ENCODE results near the gene NTM.

The NTM gene

GRCh38 chr11:132286106-132286505 is 915.7 kb downstream of the NTM start:
- H2AFZ ChIP-seq (ENCODE audit: low read depth, low read length), result no peak overlapping the region
- no peaks in the 10 kb centered on the region for H3K9me3 ChIP-seq (ENCODE audit: low read length)
- H3K4me3 ChIP-seq (ENCODE audit: low read length), result no peak overlapping the region
- no peaks in the 10 kb centered on the region for H3K4me1 ChIP-seq (ENCODE audit: insufficient read depth, low read length)
- no peaks in the 10 kb centered on the region for H3K36me3 ChIP-seq (ENCODE audit: insufficient read depth, low read length)
- H3K27me3 ChIP-seq (ENCODE audit: insufficient read depth, low read length), result no peaks in the 10 kb centered on the region

- H3K4me1 ChIP-seq (ENCODE audit: insufficient read depth, low read length), result no peaks in the 10 kb centered on the region
- no peaks in the 10 kb centered on the region for H3K9me3 ChIP-seq (ENCODE audit: low read length)
- no peaks in the 10 kb centered on the region for H3K27me3 ChIP-seq (ENCODE audit: insufficient read depth, low read length)
- H2AFZ ChIP-seq (ENCODE audit: low read depth, low read length), result no peak overlapping the region
- H3K36me3 ChIP-seq (ENCODE audit: insufficient read depth, low read length), result no peaks in the 10 kb centered on the region
- no peak overlapping the region for H3K4me3 ChIP-seq (ENCODE audit: low read length)
These were observed 917.6 kb downstream of the NTM start for GRCh38 chr11:132288036-132288435.

GRCh38 chr11:132289590-132290256 is 919.3 kb downstream of the NTM start:
- Histone ChIP-seq H3K27me3 (ENCODE audit: insufficient read depth, low read length) (no peaks in the 10 kb centered on the region), H3K4me1 (ENCODE audit: insufficient read depth, low read length) (no peaks in the 10 kb centered on the region), H3K36me3 (ENCODE audit: insufficient read depth, low read length) (no peaks in the 10 kb centered on the region), H3K9me3 (ENCODE audit: low read length) (no peaks in the 10 kb centered on the region), H3K4me3 (ENCODE audit: low read length) (no peak overlapping the region), H2AFZ (ENCODE audit: low read depth, low read length) (no peak overlapping the region)

- no peaks in the 10 kb centered on the region for H3K36me3 ChIP-seq (ENCODE audit: insufficient read depth, low read length)
- no peak overlapping the region for H2AFZ ChIP-seq (ENCODE audit: low read depth, low read length)
- no peaks in the 10 kb centered on the region for H3K4me1 ChIP-seq (ENCODE audit: insufficient read depth, low read length)
- no peaks in the 10 kb centered on the region for H3K9me3 ChIP-seq (ENCODE audit: low read length)
- H3K27me3 ChIP-seq (ENCODE audit: insufficient read depth, low read length), result no peaks in the 10 kb centered on the region
- no peak overlapping the region for H3K4me3 ChIP-seq (ENCODE audit: low read length)
These were observed 923.2 kb downstream of the NTM start for GRCh38 chr11:132293586-132293985.

- H3K27me3 ChIP-seq (ENCODE audit: insufficient read depth, low read length), result no peaks in the 10 kb centered on the region
- no peak overlapping the region for H3K4me3 ChIP-seq (ENCODE audit: low read length)
- H3K4me1 ChIP-seq (ENCODE audit: insufficient read depth, low read length), result no peaks in the 10 kb centered on the region
- no peak overlapping the region for H2AFZ ChIP-seq (ENCODE audit: low read depth, low read length)
- H3K9me3 ChIP-seq (ENCODE audit: low read length), result no peaks in the 10 kb centered on the region
- no peaks in the 10 kb centered on the region for H3K36me3 ChIP-seq (ENCODE audit: insufficient read depth, low read length)
These were observed 926.7 kb downstream of the NTM start for GRCh38 chr11:132296946-132297610.

GRCh38 chr11:132298357-132298756 is 927.9 kb downstream of the NTM start:
- no peaks in the 10 kb centered on the region for H3K9me3 ChIP-seq (ENCODE audit: low read length)
- no peaks in the 10 kb centered on the region for H3K27me3 ChIP-seq (ENCODE audit: insufficient read depth, low read length)
- H3K4me3 ChIP-seq (ENCODE audit: low read length), result no peak overlapping the region
- no peaks in the 10 kb centered on the region for H3K36me3 ChIP-seq (ENCODE audit: insufficient read depth, low read length)
- no peaks in the 10 kb centered on the region for H3K4me1 ChIP-seq (ENCODE audit: insufficient read depth, low read length)
- no peak overlapping the region for H2AFZ ChIP-seq (ENCODE audit: low read depth, low read length)

- H2AFZ ChIP-seq (ENCODE audit: low read depth, low read length), result no peak overlapping the region
- no peaks in the 10 kb centered on the region for H3K27me3 ChIP-seq (ENCODE audit: insufficient read depth, low read length)
- no peaks in the 10 kb centered on the region for H3K4me1 ChIP-seq (ENCODE audit: insufficient read depth, low read length)
- no peaks in the 10 kb centered on the region for H3K36me3 ChIP-seq (ENCODE audit: insufficient read depth, low read length)
- no peaks in the 10 kb centered on the region for H3K9me3 ChIP-seq (ENCODE audit: low read length)
- H3K4me3 ChIP-seq (ENCODE audit: low read length), result no peak overlapping the region
These were observed 929.9 kb downstream of the NTM start for GRCh38 chr11:132300283-132300682.

GRCh38 chr11:132301465-132301864 is 931.0 kb downstream of the NTM start:
- H3K9me3 ChIP-seq (ENCODE audit: low read length), result no peaks in the 10 kb centered on the region
- H3K4me1 ChIP-seq (ENCODE audit: insufficient read depth, low read length), result no peaks in the 10 kb centered on the region
- H3K36me3 ChIP-seq (ENCODE audit: insufficient read depth, low read length), result no peaks in the 10 kb centered on the region
- H3K27me3 ChIP-seq (ENCODE audit: insufficient read depth, low read length), result no peaks in the 10 kb centered on the region
- no peak overlapping the region for H2AFZ ChIP-seq (ENCODE audit: low read depth, low read length)
- no peak overlapping the region for H3K4me3 ChIP-seq (ENCODE audit: low read length)

GRCh38 chr11:132301900-132302299 is 931.5 kb downstream of the NTM start:
- Histone ChIP-seq H3K4me1 (ENCODE audit: insufficient read depth, low read length) (no peaks in the 10 kb centered on the region), H3K27me3 (ENCODE audit: insufficient read depth, low read length) (no peaks in the 10 kb centered on the region), H3K36me3 (ENCODE audit: insufficient read depth, low read length) (no peaks in the 10 kb centered on the region), H3K9me3 (ENCODE audit: low read length) (no peaks in the 10 kb centered on the region), H2AFZ (ENCODE audit: low read depth, low read length) (no peak overlapping the region), H3K4me3 (ENCODE audit: low read length) (no peak overlapping the region)

- H3K4me3 ChIP-seq (ENCODE audit: low read length), result no peak overlapping the region
- no peaks in the 10 kb centered on the region for H3K27me3 ChIP-seq (ENCODE audit: insufficient read depth, low read length)
- no peaks in the 10 kb centered on the region for H3K36me3 ChIP-seq (ENCODE audit: insufficient read depth, low read length)
- H3K9me3 ChIP-seq (ENCODE audit: low read length), result no peaks in the 10 kb centered on the region
- H3K4me1 ChIP-seq (ENCODE audit: insufficient read depth, low read length), result no peaks in the 10 kb centered on the region
- H2AFZ ChIP-seq (ENCODE audit: low read depth, low read length), result no peak overlapping the region
These were observed 937.0 kb downstream of the NTM start for GRCh38 chr11:132307309-132308020.

GRCh38 chr11:132310390-132311375 is 940.3 kb downstream of the NTM start:
- H3K9me3 ChIP-seq (ENCODE audit: low read length), result no peaks in the 10 kb centered on the region
- H3K36me3 ChIP-seq (ENCODE audit: insufficient read depth, low read length), result no peaks in the 10 kb centered on the region
- H3K27me3 ChIP-seq (ENCODE audit: insufficient read depth, low read length), result no peaks in the 10 kb centered on the region
- H2AFZ ChIP-seq (ENCODE audit: low read depth, low read length), result no peak overlapping the region
- no peak overlapping the region for H3K4me3 ChIP-seq (ENCODE audit: low read length)
- H3K4me1 ChIP-seq (ENCODE audit: insufficient read depth, low read length), result no peaks in the 10 kb centered on the region

- Histone ChIP-seq H3K36me3 (ENCODE audit: insufficient read depth, low read length) (no peaks in the 10 kb centered on the region), H3K4me1 (ENCODE audit: insufficient read depth, low read length) (no peaks in the 10 kb centered on the region), H3K27me3 (ENCODE audit: insufficient read depth, low read length) (no peaks in the 10 kb centered on the region), H2AFZ (ENCODE audit: low read depth, low read length) (no peak overlapping the region), H3K9me3 (ENCODE audit: low read length) (no peaks in the 10 kb centered on the region), H3K4me3 (ENCODE audit: low read length) (no peak overlapping the region)
These were observed 941.3 kb downstream of the NTM start for GRCh38 chr11:132311703-132312102.

Data from neuron (in vitro differentiated cells).